GM19438 (cell line): Measurements from ENCODE around the gene ARHGAP8.

ENCODE experiments used
- ATAC-seq: cut with Tn5 transposase; IDR thresholded peaks from one replicate; pipeline ENCODE4 v1.9.1; 2021; ENCODE audit warnings: low read depth; ENCODE audit not compliant: unreplicated experiment

Gene ARHGAP8

DNA sequence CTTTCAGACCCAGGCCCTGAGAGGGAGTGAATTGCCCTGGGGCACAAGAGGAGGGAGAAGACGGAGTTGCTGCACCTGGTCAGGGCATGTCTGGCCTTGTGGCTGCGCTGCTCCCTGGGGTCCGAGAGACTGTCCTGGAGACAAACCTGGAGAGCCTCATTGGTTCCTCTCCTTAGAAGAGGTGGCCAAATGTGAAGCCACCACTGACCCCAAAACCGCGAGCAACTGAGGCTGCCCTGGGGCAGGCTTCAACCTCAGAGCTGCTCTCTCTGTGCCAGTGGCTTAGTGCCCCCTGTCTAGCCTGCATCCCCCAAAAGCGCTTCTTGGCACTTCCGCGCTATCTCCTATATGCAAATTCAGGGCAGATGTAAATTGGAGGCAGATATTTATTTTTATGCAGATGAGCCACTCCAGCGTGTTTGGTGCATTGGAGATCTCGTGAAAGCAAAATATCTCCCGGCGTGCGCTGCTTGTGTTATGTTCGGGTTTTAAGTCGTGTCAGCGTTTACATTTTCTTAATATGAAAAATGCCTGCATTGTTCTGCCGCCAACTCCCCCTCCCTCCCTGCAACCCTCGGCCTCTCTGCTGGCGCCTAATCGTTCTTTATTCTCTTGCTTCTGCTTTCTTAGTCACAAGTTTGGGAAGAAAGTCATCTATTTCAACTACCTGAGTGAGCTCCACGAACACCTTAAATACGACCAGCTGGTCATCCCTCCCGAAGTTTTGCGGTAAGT is 69.5 kb downstream of the ARHGAP8 start:
- no peak for ATAC-seq

DNA sequence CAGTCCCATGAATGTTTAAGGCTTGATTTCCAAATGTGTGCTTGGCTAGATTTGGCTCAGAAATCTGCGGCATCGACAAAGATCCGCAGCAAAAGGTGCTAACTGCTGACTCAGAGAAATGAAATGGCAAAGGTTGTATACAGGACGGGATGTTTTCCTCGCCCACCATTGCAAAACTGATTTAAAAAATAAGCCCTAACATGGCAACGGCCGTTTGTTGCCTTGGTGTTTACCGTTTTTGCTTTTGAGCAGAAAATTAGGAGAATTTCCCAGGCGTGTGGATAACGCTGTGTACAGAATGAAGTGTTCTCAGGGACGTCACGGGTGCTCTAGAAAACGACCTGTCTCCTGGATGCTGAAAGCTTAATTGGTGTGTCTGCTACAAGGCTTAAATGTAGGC is 70.2 kb downstream of the ARHGAP8 start:
- no peak for ATAC-seq

DNA sequence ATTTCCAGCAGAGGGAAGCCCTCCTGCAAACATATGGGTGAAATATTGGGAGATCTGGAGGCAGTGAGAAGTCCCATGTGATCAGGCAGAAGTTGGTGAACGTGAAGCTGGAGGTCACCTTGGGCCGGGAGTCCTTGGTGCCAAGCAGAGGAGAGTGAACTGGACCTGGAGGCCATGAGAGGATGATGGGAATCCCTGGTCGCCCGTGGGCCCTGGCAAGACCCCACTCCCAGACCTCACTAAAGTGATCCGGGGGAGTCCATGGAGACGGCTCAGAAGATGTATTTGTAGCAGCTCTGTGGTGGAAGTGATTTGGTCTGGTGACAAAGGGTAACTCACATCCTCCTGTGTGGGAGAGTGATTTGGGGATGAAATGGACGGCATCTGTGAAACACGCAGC is 71.0 kb downstream of the ARHGAP8 start:
- ATAC-seq = no peak

DNA sequence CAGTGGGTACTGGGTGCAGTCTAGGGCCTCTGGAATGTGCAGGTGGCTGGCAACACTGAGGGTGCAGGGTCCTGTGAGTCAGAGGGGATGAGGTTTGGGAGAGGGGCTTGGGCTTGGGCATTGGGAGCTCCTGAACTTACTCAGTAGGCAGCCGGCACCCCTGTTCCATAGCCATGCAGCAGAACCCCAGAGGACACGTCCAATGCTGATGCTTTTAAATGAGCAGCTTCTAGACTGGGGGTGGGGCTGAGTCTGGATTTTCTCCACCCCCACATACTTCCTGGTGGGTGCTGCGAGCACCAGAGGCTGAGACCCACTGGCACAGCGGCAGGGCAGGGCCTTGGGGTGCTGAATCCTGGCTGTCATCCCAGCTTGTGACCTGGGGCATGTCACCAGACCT is 71.4 kb downstream of the ARHGAP8 start:
- no peak for ATAC-seq

DNA sequence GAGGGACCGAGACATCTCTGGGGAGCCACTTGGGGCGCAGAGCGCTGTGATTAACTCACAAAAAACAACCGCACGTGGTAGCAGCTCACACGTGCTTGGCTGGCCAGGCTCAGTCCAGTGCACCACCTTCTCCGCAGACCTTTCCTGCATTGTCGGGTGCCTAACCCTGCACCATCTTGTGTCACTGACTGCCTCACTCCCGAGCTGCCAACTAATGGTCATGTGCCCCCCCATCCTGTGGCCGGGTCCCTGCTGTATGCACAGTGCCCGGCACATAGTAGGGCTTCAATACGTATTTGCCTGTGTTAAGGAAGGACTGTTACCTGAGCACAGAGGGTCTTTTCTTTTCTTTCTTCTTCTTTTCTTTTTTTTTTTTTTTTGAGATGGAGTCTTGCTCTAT is 71.9 kb downstream of the ARHGAP8 start:
- no peak for ATAC-seq

DNA sequence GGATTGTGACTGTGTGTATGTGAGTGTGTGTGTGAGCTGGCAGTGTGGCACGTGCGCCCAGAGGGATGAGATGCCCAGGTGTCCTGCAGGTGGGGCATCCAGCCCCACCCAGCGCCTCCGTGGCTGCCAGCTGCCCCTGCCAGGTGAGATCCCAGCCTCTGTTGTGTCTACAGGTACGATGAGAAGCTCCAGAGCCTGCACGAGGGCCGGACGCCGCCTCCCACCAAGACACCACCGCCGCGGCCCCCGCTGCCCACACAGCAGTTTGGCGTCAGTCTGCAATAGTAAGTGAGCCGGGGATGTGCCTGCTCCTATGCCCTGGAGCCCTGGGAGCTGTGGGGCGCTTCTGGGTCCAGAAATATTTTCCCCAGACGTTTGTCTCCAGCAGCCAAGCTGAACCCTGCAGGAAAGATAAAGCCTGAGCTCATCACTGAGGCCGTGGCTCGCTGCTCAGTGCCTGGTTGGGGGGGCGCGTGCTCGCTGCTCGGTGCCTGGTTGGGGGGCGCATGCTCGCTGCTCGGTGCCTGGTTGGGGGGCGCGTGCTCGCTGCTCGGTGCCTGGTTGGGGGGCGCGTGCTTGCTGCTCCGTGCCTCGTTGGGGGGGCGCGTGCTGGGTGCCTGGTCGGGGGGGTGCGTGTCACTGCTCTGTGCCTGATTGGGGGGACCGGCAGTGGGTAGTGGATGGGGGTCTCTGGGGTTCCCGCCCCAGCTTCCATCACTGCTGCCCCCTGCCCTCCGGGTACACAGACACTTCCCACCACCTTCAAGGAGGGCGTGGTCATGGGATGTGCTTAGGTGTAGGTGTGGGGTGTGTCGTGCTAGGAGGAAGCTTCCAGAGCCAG is 73.2 kb downstream of the ARHGAP8 start:
- no peak for ATAC-seq

DNA sequence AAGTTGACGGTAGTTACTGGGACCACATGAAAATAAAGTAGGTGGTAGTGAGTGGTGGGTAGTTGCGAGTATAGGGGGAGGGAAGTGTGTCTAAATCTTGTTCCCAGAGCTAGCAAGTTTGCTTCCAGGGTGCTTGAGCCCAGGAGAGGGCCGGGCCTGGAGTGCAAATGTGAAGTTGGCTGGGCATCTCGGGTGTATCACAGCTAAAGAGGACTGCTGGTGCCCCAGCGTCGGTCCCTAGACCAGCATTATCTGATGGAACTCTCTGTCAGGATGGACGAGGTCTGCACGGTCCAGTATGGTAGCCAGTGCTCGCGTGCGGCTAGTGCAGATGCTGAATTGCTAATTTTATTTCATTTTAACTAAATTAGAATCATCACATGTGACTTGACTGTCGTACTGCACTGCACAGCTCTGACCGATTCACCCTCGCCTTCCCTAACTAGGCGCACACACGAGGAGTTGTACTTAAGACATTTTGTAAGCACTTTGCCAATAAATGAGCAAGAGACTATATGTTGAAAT is 75.4 kb downstream of the ARHGAP8 start:
- ATAC-seq = no peak

DNA sequence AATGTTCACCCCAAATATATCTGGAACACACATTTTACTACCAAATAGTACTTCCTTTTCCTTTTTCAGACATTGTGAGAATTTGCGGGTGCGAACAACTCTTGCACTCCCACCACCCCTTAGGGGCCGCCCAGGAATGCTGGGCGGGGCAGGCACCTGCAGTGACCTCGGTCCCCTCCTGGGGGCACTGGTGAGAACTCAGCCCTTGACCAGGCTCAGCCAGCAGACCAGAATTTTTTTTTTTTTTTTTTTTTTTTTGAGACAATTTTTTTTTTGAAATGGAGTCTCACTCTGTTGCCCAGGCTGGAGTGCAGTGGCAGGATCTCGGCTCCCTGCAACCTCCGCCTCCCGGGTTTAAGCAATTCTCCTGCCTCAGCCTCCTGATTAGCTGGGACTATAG is 75.8 kb downstream of the ARHGAP8 start:
- no peak for ATAC-seq

DNA sequence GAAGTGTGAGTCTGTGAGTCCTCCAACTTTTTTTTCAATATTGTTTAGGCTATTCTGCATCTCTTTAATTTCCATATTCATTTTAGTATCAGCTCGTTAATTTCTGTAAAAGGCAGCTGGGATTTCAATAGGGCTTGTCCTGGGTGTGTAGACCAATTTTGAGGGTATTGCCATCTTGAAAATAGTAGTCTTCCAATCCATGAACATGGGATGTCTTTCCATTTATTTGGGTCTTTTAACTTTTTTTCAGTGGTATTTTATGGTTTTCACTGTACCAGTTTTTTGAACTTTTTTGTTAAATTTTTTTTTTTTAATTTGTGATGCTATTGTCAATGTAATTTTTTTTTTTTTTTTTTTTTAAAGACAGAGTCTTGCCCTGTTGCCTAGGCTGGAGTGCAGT is 79.5 kb downstream of the ARHGAP8 start:
- no peak for ATAC-seq

DNA sequence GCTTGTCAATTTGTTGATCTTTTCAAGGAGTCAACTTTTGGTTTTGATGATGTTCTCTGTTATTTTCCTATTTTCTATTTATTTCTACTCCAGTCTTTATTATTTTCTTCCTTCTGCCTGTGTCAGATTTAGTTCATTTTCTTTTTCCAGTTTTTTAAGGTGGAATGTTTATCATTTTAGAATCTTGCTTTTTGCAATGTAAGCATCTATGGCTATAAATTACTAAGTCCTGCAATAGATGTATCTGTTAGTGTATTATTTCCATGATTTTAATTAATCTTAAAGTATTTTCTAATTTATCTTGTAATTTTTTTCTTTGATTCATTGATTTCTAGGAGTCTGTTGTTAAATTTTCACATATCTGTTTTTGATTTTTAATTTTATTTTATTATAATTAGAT is 81.7 kb downstream of the ARHGAP8 start:
- ATAC-seq = no peak

DNA sequence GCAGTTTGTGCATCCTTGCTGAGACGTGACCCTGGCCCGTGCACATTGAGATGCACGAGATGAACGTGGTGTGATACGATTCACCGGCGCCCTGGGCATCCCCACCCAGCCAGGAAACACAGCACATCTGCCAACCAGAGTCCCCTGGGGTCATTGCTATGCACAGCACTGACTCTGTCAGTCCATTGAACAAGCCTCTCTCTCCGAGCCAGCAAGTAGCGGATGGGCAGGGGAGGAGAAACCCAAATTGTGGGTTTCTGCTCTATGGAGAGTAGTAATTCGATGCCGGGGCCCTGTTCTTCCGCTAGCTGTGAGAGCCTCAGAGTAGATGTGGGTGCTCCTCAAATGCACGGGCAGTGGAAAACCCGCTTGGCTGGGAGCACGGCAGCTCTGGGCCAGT is 85.1 kb downstream of the ARHGAP8 start:
- ATAC-seq = no peak

DNA sequence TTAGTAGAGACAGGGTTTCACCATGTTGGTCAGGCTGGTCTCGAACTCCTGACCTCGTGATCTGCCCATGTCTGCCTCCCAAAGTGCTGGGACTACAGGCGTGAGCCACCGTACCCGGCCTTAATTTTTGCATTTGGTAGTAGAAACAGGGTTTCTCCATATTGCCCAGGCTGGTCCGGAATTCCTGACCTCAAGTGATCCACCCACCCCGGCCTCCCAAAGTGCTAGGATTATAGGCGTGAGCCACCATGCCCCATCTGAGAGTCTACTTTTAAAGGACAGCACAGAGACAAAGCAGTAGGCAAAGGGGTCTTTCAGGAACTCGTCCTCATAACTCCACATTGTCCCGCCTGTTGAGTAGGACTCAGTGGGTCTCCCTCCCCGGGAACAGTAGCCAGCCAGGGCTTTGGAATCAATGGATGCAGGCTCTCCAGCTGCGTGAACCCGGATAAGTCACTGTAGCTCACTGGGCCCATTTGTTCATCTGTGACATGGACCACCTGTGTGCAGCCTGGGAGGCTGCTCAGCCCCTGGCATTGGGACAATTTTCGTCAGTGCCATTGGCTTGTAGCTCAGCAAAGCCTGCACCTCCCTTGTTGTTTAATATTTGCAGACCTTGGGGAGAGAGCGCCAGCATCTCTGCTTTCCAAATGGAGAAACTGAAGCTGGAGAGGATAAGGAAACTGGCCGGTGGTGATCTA is 86.1 kb downstream of the ARHGAP8 start:
- no peak for ATAC-seq

DNA sequence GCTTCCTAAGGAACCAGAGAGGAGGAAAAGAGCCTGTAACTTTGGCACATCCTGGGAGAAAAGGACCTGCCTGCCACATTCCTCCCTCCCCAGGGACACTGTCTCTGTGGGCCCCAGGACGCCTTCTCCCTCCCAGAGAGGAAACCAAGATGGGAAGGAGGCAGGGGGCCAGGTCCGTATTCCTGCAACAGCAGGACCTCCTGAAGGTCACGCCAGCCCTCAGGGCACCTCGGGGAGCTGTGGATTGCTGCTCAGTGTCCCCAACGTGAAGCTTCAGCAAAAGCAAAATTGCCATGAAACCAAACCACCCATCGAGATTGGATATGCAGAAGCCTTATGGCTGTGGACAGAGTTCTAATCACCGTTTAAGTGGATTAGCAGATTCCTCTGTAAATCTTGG is 86.7 kb downstream of the ARHGAP8 start:
- ATAC-seq = no peak

DNA sequence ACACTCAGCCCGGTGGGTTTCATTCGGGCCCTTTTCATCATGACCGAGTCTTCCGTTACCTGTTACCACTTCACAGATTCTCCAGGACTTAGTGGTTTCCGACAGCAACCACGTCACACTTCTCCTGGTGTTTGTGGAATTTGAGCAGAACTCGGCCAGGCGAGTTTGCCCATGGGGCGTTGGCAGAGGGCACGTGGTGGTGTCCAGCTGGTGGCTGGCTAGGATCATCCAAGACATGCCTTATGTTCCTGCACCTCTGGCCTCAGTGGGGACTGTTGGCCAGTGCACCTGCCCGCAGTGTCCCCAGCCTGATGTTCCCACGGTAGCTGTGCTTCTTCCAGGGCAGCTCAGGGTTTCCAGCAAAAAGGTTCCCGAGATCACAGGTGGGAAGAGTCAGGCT is 87.3 kb downstream of the ARHGAP8 start:
- no peak for ATAC-seq

DNA sequence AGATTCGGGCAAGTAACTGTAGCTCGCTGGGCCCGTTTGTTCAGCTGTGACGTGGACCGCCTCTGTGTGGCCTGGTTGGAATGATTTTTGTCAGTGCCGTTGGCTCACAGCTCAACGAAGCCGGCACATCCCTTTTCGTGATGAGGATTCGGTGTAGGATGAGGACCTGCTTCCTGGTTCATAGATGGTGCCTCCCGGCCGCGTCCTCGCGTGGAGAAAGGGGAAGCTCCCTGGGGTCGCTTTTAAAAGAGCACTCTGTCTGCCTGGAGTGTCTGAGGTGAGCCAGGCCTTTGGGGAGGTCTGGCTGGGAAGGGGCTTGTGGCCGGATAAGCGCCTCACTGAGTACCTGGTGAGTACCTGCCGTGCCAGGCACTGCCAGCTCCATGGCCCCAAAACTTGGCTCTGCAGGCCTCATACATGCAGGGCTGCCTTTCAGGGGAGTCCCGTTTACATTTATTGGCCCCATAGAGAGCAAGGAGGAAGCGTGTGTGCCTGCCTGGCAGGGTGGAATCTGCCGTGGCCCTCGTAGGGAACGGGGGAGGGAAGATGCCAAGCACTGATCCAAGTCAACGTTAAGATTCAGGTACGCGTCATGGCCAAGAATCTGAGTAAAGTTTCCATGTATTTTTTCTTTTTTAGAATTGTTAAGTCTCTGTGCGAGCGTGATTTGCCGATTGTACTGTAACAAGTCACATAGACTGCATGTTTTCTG is 88.4 kb downstream of the ARHGAP8 start:
- ATAC-seq = no peak

DNA sequence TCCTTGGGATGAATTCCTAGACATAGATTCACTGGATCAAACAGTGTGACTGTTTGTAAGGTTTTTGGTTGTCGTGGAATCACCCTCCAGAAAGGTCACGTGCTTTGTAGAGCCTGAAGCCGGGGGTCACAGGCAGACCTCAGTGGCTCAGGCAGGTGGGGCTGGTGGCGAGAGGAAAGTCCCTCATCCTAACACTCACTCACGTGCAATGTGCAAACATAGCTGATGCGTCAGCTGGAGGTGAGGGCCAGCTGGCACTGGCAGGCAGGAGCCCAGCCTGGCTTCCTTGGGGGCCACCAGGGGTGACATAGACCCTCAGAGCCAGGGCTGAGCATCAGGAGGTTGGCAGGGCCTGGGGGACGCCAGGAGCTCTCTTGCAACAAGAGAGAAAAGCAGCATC is 90.0 kb downstream of the ARHGAP8 start:
- ATAC-seq = no peak

DNA sequence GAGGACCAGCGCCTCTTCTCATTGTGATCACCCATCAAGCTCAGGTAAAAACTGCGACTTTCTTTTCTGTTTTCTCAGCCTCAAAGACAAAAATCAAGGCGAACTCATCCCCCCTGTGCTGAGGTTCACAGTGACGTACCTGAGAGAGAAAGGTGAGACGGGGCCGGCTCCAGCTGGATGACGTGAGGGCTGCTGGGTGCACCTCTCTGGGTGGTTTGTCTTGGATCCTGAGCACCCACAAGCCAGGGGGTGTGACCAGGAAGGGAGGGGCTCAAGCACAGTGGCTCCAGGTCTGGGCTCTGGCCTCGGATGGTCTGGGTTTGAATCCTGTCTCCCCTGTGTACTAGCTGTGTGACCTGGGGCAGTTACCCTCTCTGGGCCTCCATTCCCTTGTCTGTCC is 92.8 kb downstream of the ARHGAP8 start:
- ATAC-seq = no peak

DNA sequence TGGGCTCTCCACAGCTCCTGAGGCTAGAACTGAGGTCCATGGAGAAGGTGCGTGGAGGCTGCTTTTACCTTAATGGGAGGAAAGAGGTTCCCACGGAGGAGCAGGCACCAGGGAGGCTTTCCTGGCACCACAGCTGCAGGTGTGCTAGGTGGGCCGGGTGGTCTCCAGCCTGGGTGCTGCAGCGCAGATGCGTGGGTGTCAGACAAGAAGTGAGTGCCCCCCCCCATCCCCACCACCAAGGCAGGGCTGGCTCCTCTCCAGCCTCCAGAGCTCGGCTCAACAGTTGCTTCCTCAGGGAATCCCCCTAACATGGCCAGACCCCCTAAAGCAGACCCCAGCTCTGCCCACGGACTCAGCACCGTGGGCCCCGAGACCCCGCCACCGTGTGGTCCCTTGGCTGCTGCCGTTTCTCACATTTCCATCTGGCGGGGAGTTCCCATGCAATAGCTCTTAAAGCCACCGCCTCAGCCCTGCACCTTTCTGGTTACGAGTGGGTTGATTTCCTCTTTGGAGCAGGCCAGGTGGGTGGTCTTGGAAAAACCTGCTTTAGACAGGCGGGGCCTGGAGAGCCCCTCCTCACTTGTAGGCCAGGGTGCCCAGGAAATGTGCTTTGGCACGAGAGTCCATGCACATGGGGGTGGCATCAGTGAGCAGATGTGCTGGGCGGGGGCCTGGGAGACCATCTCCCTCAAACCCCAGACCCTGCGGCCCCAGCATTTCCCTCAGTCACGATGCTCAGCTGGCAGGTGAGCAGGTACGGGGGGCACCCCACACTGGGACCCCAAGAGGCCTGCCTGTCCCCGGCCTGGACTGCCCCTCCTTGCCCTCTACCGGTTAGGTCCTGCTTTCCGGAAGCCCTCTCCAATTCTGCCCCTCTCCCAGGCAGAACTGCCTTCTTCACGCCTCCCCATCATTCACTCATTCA is 93.7 kb downstream of the ARHGAP8 start:
- ATAC-seq = no peak

DNA sequence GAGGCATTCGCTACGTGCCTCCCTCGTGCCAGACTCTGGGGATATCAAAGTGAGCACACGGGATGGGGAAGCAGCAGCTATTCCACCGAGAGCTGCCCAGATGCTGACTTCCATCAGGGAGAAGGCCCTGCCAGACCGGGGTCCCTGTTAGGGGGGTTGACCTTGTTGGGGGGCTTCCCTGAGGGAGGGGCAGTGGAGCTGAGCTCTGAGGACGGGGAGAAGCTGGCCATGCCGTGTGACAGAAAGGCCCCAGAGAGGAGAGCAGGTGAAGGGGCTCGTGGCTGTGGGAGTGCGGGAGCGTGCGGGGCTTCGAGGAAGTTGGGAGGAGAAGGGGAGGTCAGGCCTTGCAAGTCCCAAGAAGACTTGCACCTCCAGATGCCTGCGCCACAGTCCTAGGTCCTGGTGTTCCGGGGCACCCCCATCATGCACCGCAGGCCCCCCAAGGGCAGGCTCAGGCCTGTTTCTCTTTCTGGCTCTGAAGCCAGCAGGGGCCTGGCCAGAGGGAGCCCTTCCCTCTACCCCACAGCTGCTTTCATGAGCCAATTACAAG is 94.4 kb downstream of the ARHGAP8 start:
- no peak for ATAC-seq
